Activated CD8-positive, alpha-beta memory T cell treated with anti-CD3 and anti-CD28 coated beads, Interleukin-2, amount 50 U/mL, for 24 hours (primary cell): ENCODE data around the gene ENTREP1.
"Not testable (repeated sequence)": the region's sequence is repeated elsewhere in the genome, so short reads cannot be mapped to it uniquely, and the experiment has no call there.

Source experiments
- DNase-seq: peaks from one replicate; pipeline ENCODE4 v3.0.0-alpha.2; 2020; ENCODE audit errors: extremely low read depth

The ENTREP1 gene, protein sequence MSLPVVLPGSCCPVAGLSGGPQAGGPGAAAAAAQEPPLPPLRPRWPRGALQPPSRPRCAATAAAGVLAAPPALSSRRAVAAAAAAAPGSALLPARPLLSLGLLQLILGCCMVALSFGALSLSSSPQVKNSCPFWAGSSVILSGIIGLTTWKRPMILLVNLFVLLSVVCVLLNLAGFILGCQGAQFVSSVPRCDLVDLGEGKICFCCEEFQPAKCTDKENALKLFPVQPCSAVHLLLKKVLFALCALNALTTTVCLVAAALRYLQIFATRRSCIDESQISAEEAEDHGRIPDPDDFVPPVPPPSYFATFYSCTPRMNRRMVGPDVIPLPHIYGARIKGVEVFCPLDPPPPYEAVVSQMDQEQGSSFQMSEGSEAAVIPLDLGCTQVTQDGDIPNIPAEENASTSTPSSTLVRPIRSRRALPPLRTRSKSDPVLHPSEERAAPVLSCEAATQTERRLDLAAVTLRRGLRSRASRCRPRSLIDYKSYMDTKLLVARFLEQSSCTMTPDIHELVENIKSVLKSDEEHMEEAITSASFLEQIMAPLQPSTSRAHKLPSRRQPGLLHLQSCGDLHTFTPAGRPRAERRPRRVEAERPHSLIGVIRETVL

GRCh38 chr9:69324549-69325401, at the start of gene ENTREP1:
ENTREP1 (plus strand) TSS chr9:69325215; CDS start chr9:69325310, 95 bp downstream.
- no peak for DNase-seq

- no peak for DNase-seq
These were observed 48.2 kb upstream of the ENTREP1 start for GRCh38 chr9:69276775-69277174.

- DNase-seq = no peak
These were observed 45.8 kb upstream of the ENTREP1 start for GRCh38 chr9:69279084-69279731.

- no peak for DNase-seq
These were observed 45.3 kb upstream of the ENTREP1 start for GRCh38 chr9:69279733-69280132.

GRCh38 chr9:69283003-69283402, 42.0 kb upstream of the ENTREP1 start:
- DNase-seq = no peak

DNA sequence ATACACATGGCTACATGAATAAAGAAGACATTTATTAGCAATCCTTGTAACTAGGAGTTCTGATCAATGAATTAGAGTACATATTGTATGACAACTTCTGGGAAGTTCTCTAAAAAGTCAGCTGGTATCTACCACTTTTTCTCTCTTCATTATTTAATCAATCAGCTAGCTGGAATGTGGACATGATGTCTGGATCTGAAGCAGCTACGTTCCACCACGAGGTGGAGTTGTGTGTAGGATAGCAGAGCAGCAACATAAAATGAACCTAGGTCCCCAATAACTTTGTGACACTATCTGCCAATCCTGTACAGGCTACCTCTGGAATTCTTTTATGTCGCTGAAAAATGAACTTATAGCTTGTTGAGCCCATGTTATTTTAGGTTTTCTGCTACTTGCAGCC, 32.9 kb upstream of the ENTREP1 start:
- no peak for DNase-seq

- DNase-seq = no peak
These were observed 31.9 kb upstream of the ENTREP1 start for GRCh38 chr9:69293156-69293555.

DNA sequence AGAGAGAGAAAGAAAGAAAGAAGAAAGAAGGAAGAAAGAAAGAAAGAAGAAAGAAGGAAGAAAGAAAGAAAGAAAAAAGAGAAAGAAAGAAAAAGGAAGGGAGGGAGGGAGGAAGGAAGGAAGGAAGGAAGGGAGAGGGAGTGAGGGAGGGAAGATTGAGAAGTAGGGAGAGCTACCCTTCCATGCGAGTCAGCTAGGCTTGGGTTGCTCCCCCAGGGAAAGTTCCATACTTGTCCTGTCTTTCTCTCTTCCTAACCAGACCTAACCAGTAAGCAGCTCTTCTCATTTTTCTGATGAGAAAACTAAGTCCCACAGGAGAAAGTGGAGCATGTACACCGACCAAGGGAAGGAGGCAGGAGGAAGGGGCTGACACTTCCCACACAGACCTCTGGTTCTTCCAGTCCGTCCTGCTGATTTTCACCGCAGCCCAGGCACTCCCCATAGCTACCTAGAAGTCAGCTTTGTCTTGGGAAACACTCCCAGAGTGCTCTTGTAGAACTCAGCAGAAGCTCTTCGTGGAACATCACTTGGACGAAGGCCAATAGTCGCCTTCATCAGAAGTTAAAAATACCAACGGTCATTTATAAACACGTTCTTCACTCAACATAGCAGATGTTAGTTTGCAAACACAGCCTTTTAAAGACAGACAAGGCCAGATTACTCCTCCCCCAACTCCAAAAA, 29.0 kb upstream of the ENTREP1 start:
- no peak for DNase-seq

DNA sequence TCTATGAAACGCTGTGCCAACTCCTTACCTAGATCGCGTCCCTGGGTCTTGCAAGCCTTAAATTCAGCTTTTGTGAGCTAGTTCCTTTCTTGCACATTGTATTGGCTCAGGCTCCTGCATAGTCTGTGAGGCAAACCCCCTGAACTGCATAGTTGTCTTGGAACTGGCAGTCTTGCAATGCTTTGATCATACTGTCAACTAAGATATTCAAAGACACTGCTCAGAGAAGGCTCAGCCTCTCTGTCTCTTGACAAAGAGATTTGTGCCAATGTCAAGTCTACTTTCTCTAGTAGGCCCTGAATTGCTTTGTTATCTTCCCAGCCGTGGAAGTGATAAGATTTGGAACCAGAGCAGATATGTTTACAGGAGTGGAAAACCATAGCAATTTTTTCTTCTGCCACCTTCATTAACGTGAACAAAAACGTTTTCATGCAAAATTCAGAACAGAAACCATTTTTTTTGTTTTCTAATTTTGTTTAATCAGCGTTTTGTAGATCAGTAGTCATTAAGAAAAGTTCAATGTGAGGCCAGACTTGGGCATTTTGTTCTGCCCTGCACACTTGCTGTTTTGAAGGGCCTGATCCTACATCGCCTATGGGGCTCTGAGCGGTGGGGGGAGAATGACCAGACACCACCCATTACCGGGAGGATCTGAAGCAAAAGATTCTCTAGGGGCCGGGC, 27.6 kb upstream of the ENTREP1 start:
- DNase-seq = no peak

- no peak for DNase-seq
These were observed 25.7 kb upstream of the ENTREP1 start for GRCh38 chr9:69299315-69299714.

DNA sequence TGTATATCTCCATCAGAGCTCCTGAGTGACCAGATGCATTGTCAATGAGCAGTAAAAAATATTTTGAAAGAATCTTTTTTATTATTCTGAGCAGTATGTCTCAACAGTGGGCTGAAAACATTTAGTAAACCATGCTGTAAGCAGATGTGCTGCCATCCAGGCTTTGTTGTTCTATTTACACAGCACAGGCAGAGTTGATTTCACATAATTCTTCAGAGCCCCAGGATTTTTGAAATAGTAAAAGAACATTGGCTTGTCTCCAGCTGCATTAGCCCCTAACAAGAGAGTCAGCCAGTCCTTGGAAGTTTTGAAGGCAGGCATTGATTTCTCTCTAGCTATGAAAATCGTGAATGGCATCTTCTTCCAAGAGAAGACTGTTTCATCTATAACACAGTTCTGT, 25.2 kb upstream of the ENTREP1 start:
- DNase-seq = no peak

DNA sequence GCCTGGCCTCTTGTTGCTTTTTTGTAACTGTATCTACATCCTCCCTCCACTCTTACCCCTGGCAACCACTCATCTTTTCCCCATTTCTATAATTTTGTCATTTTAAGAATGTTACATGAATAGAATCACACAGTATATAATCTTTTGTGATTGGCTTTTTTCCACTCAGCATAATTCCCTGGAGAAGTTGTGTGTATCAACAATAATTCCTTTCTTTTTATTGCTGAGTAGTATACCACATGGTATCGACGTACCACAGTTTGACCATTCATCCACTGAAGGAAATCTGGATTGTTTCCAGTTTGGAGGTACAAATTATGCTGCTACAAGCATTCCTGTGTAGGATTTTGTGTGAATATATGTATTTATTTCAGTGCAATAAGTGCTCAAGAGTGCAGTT, 21.7 kb upstream of the ENTREP1 start:
- no peak for DNase-seq

DNA sequence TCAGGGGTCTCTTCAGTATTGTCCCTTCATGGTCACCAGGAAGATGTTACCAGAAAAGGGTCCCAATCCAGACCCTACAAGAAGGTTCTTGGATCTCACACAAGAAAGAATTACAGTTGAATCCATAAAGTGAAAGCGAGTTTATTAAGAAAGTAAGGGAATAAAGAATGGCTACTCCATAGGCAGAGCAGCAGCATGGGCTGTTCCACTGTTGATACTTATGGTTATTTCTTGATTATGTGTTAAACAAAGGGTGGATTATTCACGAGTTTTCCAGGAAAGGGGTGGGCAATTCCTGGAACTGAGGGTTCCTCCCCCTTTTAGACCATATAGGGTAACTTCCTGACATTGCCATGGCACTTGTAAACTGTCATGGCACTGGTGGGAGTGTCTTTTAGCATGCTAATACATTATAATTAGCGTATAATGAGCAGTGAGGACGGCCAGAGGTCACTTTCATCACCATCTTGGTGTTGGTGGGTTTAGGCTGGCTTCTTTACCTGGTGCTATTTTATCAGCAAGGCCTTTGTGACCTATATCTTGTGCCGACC, 18.0 kb upstream of the ENTREP1 start:
- DNase-seq = not testable (repeated sequence)

GRCh38 chr9:69307446-69308205, 17.4 kb upstream of the ENTREP1 start:
- DNase-seq = no peak

DNA sequence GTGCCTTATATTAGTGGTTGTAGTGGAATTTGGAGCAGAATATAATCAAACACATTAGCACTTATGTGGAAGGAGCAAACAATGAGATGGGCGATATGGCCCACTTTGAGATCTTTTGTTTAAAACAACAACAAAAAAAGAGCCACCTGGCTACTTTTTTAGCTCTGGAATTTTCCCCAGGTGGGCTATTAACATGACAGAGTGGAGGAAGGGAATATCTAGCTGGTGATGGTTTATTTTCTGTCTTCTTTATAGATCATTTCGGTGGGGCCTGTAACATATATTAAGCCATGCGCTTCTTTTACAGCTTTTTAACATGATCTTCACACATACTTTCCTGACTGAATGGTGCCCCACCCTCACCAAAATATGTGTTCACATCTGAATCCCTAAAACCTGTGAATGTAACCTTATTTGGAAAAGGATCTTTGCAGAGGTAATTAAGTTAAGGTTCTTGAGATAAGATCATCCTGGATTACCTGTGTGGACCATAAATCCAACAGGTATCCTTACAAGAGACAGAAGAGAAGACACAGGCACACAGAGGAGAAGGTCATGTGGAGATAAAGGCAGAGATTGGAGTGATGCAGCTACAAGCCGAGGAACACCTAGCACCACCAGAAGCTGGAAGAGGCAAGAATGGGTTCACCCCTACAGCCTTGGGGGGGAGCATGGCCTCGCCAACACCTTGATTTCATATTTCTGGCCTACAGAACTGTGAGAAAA, 16.6 kb upstream of the ENTREP1 start:
- no peak for DNase-seq

DNA sequence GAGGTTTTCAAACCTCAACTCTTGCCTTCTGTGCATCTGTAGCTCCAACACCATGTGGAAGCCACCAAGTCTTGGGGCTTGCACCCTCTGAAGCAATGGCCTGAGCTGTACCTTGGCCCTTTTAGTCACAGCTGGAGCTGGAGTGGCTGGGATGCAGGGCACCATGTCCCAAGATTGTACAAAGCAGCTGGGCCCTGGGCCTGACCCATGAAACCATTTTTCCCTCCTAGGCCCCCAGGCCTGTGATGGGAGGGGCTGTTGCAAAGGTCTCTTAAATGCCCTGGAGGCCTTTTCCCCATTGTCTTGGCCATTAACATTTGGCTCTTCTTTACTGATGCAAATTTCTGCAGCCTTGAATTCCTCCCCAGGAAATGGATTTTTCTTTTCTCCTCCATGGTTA, 11.8 kb upstream of the ENTREP1 start:
- DNase-seq = no peak

GRCh38 chr9:69314547-69314946, 10.5 kb upstream of the ENTREP1 start:
- DNase-seq = no peak

- no peak for DNase-seq
These were observed 7.9 kb upstream of the ENTREP1 start for GRCh38 chr9:69317081-69317480.

GRCh38 chr9:69317894-69318293, 7.1 kb upstream of the ENTREP1 start:
- no peak for DNase-seq
